Ovary (tissue), 9 donors: ENCODE data around the gene GLIS2. TPM values are rescaled to one million over a fixed set of nuclear protein-coding genes. Genes with fewer than 3 reads are reported as not detected.

Experiments
- DNase-seq, 5 donors: peaks; one replicate each; pipeline ENCODE4 v3.0.0-alpha.2; 2019 to 2020
- H3K27ac ChIP-seq, 2 donors: fragments of 200-600 bp; one replicate each; pipeline versions ENCODE4 v1.5.1 to v1.8.0; 2019 to 2022
- H3K27me3 ChIP-seq: fragments of 200-600 bp; one replicate; pipeline ENCODE4 v1.8.0; 2022
- H3K36me3 ChIP-seq: fragments of 200-600 bp; sonication (generic); one replicate; pipeline ENCODE4 v1.5.1; 2019
- H3K4me1 ChIP-seq: one replicate; pipeline ENCODE4 v1.8.1; 2013; ENCODE audit warnings: mild to moderate bottlenecking, moderate library complexity; ENCODE audit not compliant: insufficient read depth
- H3K4me3 ChIP-seq: fragments of 200-600 bp; sonication (generic); one replicate; pipeline ENCODE4 v1.5.1; 2017
- H3K9me3 ChIP-seq, 2 donors: fragments of 200-600 bp in 1 of 2; sonication (generic) in 1 of 2; one replicate each; pipeline versions ENCODE4 v1.5.1 to v1.8.1; 2013 to 2019; ENCODE audit warnings: mild to moderate bottlenecking in 1 of 2, moderate library complexity in 1 of 2
- EP300 ChIP-seq: sonication (generic); formaldehyde crosslinking; IDR thresholded peaks from one replicate; pipeline ENCODE4 v1.6.1; 2017; ENCODE audit warnings: antibody characterized with exemption
- POLR2A ChIP-seq: fragments of 450-650 bp; IDR thresholded peaks from one replicate; pipeline ENCODE4 v1.6.1; 2017; ENCODE audit warnings: antibody characterized with exemption, mild to moderate bottlenecking, moderate library complexity
- WGBS, 3 donors: extraction: QIAGEN DNeasy Blood & Tissue Kit in 1 of 3; methylation state at CpG; one replicate each; pipeline versions ENCODE4 v1.1.5 to v1.1.7; 2013 to 2017; 5-methylcytosine and 5-hydroxymethylcytosine counted together
- intact Hi-C, 4 donors: fragments of 100-400 bp; cut with DNase I; formaldehyde crosslinking; loops; one replicate each; pipeline versions ENCODE4 v1.11.0 to v1.15.1; 2022 to 2023
- polyA plus RNA-seq, 2 donors: library from polyadenylated mRNA; stranded (reverse); fragments of 200-250 nt in 1 of 2; fragments of 350-450 nt in 1 of 2; fragmentation: Illumina TruSeq in 1 of 2; extraction: RNeasy Lipid Tissue Mini Kit (QIAGEN cat#74804) in 1 of 2; gene quantifications; one replicate each; pipeline ENCODE4 v1.2.3, GENCODE V29; 2013 to 2014
- total RNA-seq, 7 donors: library from RNA; depleted of rRNA in 2 of 7; stranded (reverse); fragments of >200 nt in 2 of 7; fragmentation: NEBNext Ultra II Directional in 3 of 7; extraction: Animal tissue kit (Norgen Biotek cat#: 25700) in 3 of 7; gene quantifications; one replicate each; pipeline versions ENCODE4 v1.1.0 to v1.2.4, GENCODE V29; 2016 to 2023
- TF ChIP-seq, protein P1 (sequence below), 3 donors: fragments of 450-650 bp in 2 of 3; fragments of 200-600 bp in 1 of 3; IDR thresholded peaks; one replicate each; pipeline versions ENCODE4 v1.5.1 to v1.8.0; 2016 to 2022; ENCODE audit warnings: antibody characterized with exemption in 3 of 3, mild to moderate bottlenecking in 1 of 3
- donor health status: DM: no; HTN: no; CAD: no; lungs with moderate emphysema.
- donor health status: DM: no; HTN: no; CAD: no.
- donor health status: Bipolar disorder and iron deficiency.
- donor health status: DM: yes; HTN: yes; CAD: no.
- donor health status: DM: no; HTN: no; CAD: no.
- donor health status: DM: yes; HTN: yes; CAD: no.

Gene GLIS2
- total and polyA plus RNA-seq, 9 donors = 1.6 to 79.5 (median 38.4) TPM

DNA sequence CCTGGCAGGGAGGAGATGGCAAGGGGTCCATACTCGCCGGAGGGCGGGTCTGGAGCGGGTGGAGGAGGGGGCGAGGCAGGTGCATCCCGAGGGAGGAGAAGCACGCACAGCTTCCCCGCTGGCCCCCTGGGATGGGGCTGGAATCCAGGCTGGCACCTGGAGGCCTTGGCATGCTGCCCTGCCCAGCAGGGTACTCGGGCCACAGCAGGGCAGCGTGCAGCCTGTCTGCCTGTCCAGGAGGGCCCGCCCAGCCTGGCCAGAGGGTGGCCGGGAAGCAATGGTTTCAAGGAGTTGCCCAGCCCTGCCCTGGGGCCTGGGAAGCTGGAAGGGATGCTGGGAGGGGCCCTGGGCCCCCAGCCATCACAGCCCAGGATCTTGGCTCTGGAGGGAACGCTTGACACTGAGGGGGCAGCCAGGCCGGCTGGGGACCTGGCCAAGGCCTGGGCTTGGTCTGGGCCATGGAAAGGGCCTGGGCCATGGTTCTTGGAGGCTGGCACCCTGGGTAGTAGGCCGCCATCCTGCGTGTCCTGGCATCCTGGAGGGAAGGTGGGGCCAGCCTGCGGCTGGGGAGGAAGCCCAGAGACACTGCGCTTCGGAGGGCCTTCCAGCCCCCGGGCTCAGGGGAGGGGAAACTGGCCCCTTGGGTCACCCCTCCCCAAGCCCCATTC, 1.1 kb downstream of the GLIS2 start:
- H3K27ac ChIP-seq = peak overlapping the region; percentile 92 to 97
- DNase-seq = peak in 4 of 5 donors; percentile 62 to 76 (median 72)
- H3K9me3 ChIP-seq = no peaks in the 10 kb centered on the region
- TF ChIP-seq, protein P1, sequence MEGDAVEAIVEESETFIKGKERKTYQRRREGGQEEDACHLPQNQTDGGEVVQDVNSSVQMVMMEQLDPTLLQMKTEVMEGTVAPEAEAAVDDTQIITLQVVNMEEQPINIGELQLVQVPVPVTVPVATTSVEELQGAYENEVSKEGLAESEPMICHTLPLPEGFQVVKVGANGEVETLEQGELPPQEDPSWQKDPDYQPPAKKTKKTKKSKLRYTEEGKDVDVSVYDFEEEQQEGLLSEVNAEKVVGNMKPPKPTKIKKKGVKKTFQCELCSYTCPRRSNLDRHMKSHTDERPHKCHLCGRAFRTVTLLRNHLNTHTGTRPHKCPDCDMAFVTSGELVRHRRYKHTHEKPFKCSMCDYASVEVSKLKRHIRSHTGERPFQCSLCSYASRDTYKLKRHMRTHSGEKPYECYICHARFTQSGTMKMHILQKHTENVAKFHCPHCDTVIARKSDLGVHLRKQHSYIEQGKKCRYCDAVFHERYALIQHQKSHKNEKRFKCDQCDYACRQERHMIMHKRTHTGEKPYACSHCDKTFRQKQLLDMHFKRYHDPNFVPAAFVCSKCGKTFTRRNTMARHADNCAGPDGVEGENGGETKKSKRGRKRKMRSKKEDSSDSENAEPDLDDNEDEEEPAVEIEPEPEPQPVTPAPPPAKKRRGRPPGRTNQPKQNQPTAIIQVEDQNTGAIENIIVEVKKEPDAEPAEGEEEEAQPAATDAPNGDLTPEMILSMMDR (IDR thresholded peaks at IDR 0.05) = no peak
- TF ChIP-seq POLR2A (no peak), EP300 (no peak)
- intact Hi-C loops = no loop called here
- 3 to 10% (median 7%) methylated on average over 18 to 20 of the region's 20 CpGs for WGBS, 3 donors
- peak overlapping the region; percentile 58 for H3K4me3 ChIP-seq
- H3K4me1 ChIP-seq = peaks cover 32% of the 10 kb centered on the region
- H3K27me3 ChIP-seq = no peaks in the 10 kb centered on the region
- no peaks in the 10 kb centered on the region for H3K36me3 ChIP-seq

DNA sequence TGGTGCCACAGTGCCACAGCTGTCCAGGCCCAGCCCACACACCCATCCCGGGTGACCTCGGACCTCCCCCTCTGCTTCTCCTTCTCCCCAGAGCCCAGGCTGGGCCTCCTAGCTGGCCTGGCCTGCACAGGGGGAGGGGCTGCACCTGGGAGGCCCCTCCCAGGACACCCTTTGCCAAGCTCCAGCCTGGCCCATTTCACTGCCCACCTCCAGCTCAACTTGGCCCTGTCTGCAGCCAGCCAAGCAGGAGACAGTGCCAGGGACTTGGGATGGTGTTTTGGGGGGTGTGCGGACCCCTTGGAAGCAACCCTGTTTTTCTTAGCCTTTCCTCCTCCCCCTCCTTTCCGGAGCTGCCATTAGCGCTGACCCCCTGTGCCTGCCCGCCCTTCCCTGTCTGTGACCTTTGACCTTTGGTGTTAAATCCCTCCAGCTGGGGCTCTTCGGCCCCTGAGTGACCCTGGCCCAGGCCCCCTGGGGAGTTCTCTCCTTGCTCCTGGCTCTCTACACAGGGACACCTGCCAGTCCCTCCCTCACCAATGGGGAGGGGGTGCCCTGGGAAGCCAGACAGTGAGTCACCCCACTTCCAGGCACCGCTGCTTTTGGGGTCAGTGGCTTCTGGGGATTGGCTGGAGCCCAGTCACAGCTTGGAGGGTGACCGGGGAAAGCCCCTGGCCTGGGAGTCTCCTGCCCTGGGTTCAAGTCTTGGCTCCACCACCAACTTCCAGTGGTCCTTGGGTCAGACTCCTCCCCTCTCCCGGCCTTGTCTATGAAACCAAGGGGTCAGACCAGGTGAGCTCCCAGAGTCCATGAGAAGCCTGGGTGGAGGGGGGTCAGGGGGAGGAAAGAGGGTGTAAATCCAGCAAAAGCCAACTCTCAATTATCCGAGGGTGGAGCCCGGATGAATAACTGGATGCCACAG, 1.9 kb downstream of the GLIS2 start:
- peaks cover 34% of the 10 kb centered on the region for H3K4me1 ChIP-seq
- intact Hi-C loops = no loop called here
- peak overlapping the region; percentile 92 to 97 for H3K27ac ChIP-seq
- H3K27me3 ChIP-seq = no peaks in the 10 kb centered on the region
- 9 to 13% (median 12%) methylated on average over 12 of the region's 12 CpGs for WGBS, 3 donors
- no peak for TF ChIP-seq EP300
- TF ChIP-seq POLR2A = no peak
- TF ChIP-seq, protein P1 (IDR thresholded peaks at IDR 0.05) = no peak
- no peaks in the 10 kb centered on the region for H3K36me3 ChIP-seq
- peak; percentile 71 to 81 (median 77) for DNase-seq
- H3K9me3 ChIP-seq = no peaks in the 10 kb centered on the region
- peak overlapping the region; percentile 58 for H3K4me3 ChIP-seq

DNA sequence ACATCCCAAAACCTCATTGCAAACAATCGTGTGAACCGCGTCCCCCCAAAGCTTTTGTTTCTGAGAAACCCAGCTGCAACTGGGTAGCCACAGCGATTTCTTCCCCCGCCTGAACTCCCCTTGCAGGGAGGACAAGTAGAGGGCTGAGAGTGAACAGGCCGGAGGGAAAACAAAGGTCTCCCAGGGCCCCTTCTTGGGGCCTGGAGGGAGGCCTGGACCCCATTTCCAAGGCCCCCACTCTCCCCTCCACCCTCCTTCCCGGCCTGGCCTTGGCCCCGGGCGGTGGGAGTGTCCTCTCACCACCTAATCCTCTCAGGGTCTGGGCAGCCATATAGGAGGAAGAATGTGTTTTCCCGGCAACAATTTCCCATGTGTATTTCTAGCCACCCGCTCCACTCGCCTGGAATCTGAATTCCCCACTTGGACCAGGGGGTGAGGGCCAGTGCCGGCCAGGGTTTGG, 2.6 kb downstream of the GLIS2 start:
- peak in 3 of 5 donors; percentile 51 to 70 (median 55) for DNase-seq
- Histone ChIP-seq H3K4me3 (no peak overlapping the region), H3K27ac (peak overlapping the region; percentile 32 to 97), H3K4me1 (peaks cover 37% of the 10 kb centered on the region), H3K27me3 (no peaks in the 10 kb centered on the region), H3K9me3 (no peaks in the 10 kb centered on the region), H3K36me3 (no peaks in the 10 kb centered on the region)
- intact Hi-C loops = no loop called here
- WGBS, 3 donors = 9 to 17% (median 17%) methylated on average over 13 of the region's 13 CpGs
- TF ChIP-seq POLR2A (no peak), EP300 (no peak)
- TF ChIP-seq, protein P1 (IDR thresholded peaks at IDR 0.05) = no peak

DNA sequence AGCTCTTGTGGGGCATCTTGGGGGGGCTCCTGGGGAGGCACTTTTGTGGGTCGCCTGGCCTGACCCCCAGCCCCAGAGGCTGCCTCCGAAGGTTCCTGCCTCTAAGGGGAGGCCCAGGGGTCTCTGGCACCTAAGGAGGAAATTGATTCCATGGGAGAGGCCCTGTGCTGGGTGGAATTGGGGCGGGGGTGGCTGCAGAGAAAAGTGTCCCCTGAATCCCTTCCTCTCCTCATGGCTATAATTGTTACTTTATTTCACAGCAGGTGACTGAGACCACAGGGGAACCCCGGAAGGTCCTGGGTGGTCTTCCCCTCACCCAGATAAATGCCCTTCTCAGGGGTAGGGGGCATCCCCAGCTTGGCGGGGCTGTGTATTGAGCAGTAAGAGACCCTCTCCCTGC, 3.1 kb downstream of the GLIS2 start:
- H3K4me1 ChIP-seq = peaks cover 42% of the 10 kb centered on the region
- H3K36me3 ChIP-seq = no peaks in the 10 kb centered on the region
- H3K9me3 ChIP-seq = no peaks in the 10 kb centered on the region
- H3K4me3 ChIP-seq = no peak overlapping the region
- peak overlapping the region; percentile 32 to 97 for H3K27ac ChIP-seq
- 58 to 72% (median 58%) methylated on average over 5 of the region's 5 CpGs for WGBS, 3 donors
- peak in 1 of 5 donors; percentile 38 for DNase-seq
- no peak for TF ChIP-seq POLR2A
- TF ChIP-seq, protein P1 (IDR thresholded peaks at IDR 0.05) = no peak
- TF ChIP-seq EP300 = no peak
- H3K27me3 ChIP-seq = no peaks in the 10 kb centered on the region
- intact Hi-C loops = no loop called here
